Esophagus muscularis mucosa (tissue), 4 donors: ENCODE measurements around the gene RER1. TPM values are rescaled to one million over a fixed set of nuclear protein-coding genes. Genes with fewer than 3 reads are reported as not detected.

ENCODE experiments used
- DNase-seq: peaks from one replicate; pipeline ENCODE4 v3.0.0-alpha.2; 2017; ENCODE audit errors: extremely low spot score
- H3K27ac ChIP-seq, 4 donors: fragments of 200-600 bp; sonication (generic); replicated peaks in 1 of 4; 1 replicate in 3 of 4; 2 replicates in 1 of 4; pipeline ENCODE4 v1.5.1; 2016 to 2019; ENCODE audit warnings: mild to moderate bottlenecking in 1 of 4
- H3K27me3 ChIP-seq, 4 donors: fragments of 200-600 bp; sonication (generic); one replicate each; pipeline versions ENCODE4 v1.5.1 to v1.6.0; 2016 to 2019
- H3K36me3 ChIP-seq, 4 donors: fragments of 200-600 bp; sonication (generic); one replicate each; pipeline ENCODE4 v1.5.1; 2016 to 2019
- H3K4me1 ChIP-seq, 4 donors: fragments of 200-600 bp; sonication (generic); one replicate each; pipeline ENCODE4 v1.5.1; 2016 to 2019
- H3K4me3 ChIP-seq, 4 donors: fragments of 200-600 bp; sonication (generic); 1 replicate in 2 of 4; 2 replicates in 2 of 4; pipeline ENCODE4 v1.5.1; 2016 to 2019; ENCODE audit warnings: mild to moderate bottlenecking in 4 of 4, moderate library complexity in 1 of 4
- H3K9me3 ChIP-seq, 4 donors: fragments of 200-600 bp; sonication (generic); 1 replicate in 3 of 4; 2 replicates in 1 of 4; pipeline ENCODE4 v1.5.1; 2016 to 2019
- EP300 ChIP-seq: sonication (generic); formaldehyde crosslinking; IDR thresholded peaks from one replicate; pipeline ENCODE4 v1.6.1; 2017; ENCODE audit warnings: antibody characterized with exemption
- POLR2A ChIP-seq: fragments of 450-650 bp; IDR thresholded peaks from one replicate; pipeline ENCODE4 v1.6.1; 2017; ENCODE audit warnings: antibody characterized with exemption, moderate library complexity, mild to moderate bottlenecking, low read depth
- POLR2AphosphoS5 ChIP-seq, 2 donors: sonication (generic); formaldehyde crosslinking; IDR thresholded peaks; one replicate each; pipeline ENCODE4 v1.6.1; 2017; ENCODE audit warnings: antibody characterized with exemption in 2 of 2
- WGBS: methylation state at CpG from one replicate; pipeline ENCODE4 v1.1.5; 2018; 5-methylcytosine and 5-hydroxymethylcytosine counted together
- intact Hi-C: fragments of 100-400 bp; cut with DNase I; formaldehyde crosslinking; loops from one replicate; pipeline ENCODE4 v1.15.1; 2023
- total RNA-seq, 4 donors: library from RNA; depleted of rRNA; stranded (reverse); fragments of >200 nt; gene quantifications; one replicate each; pipeline versions ENCODE4 v1.1.0 to v1.2.1, GENCODE V29; 2016
- TF ChIP-seq, protein P1 (sequence below), 3 experiments: fragments of 200-600 bp in 2 of 3; fragments of 450-650 bp in 1 of 3; sonication (generic) in 2 of 3; IDR thresholded peaks; one replicate each; pipeline ENCODE4 v1.5.1; 2017 to 2019; ENCODE audit warnings: antibody characterized with exemption in 3 of 3, mild to moderate bottlenecking in 2 of 3, moderate library complexity in 1 of 3

RER1 gene
- total RNA-seq, 4 donors from 2014 or later: 47.3 to 67.3 (median 56.4) TPM

DNA sequence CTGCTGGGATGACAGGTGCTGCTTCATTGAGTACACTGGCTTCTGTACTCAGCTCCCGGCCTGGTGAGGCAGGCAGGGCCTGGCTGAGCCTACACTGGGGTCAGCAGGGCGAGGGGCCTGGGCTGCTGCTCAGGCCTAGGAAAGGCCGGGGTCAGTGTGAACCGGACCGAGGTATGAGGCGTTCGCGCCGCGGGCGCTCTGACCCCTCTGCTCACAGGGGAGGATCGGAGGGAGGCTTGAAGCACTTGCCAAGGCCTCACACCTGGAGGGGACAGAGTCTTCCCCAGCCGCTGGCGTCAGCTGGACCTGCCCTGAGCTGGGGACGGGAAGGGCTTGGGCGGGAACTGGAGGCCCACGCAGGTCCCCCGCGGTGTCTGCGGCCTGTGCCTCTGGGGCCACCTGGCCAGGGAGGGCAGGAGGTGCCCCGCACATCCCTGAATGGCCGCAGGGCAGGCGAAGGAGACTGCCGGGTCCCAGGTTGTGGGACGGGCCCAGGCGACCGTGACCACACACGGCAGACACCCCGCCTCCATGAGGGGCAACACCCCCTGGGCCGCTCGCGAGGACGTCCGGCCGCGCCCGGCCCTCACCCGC lies 20.3 kb downstream of the RER1 start:
- Histone ChIP-seq H3K27ac (peak overlapping the region; percentile 87 to 95 (median 92)), H3K36me3 (peaks cover 9 to 34% (median 24%) of the 10 kb centered on the region in 4 donors), H3K9me3 (no peaks in the 10 kb centered on the region), H3K27me3 (peaks cover 0 to 18% (median under 1%) of the 10 kb centered on the region in 4 donors), H3K4me1 (peaks cover 27 to 37% (median 30%) of the 10 kb centered on the region in 4 donors), H3K4me3 (peak overlapping the region; percentile 75 to 97 (median 94))
- no peak for TF ChIP-seq POLR2A
- no peak for TF ChIP-seq EP300
- TF ChIP-seq, protein P1, sequence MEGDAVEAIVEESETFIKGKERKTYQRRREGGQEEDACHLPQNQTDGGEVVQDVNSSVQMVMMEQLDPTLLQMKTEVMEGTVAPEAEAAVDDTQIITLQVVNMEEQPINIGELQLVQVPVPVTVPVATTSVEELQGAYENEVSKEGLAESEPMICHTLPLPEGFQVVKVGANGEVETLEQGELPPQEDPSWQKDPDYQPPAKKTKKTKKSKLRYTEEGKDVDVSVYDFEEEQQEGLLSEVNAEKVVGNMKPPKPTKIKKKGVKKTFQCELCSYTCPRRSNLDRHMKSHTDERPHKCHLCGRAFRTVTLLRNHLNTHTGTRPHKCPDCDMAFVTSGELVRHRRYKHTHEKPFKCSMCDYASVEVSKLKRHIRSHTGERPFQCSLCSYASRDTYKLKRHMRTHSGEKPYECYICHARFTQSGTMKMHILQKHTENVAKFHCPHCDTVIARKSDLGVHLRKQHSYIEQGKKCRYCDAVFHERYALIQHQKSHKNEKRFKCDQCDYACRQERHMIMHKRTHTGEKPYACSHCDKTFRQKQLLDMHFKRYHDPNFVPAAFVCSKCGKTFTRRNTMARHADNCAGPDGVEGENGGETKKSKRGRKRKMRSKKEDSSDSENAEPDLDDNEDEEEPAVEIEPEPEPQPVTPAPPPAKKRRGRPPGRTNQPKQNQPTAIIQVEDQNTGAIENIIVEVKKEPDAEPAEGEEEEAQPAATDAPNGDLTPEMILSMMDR (IDR thresholded peaks at IDR 0.05): no peak
- TF ChIP-seq POLR2AphosphoS5 (IDR thresholded peaks at IDR 0.05): no peak
- no peak for DNase-seq
- intact Hi-C loops: loop anchor here (2.0 to 5.0 kb wide), 3 partner anchors 115 to 230 kb away; partner anchors contain the start of gene PANK4
- 10% methylated on average over 8 of the region's 38 CpGs for WGBS

DNA sequence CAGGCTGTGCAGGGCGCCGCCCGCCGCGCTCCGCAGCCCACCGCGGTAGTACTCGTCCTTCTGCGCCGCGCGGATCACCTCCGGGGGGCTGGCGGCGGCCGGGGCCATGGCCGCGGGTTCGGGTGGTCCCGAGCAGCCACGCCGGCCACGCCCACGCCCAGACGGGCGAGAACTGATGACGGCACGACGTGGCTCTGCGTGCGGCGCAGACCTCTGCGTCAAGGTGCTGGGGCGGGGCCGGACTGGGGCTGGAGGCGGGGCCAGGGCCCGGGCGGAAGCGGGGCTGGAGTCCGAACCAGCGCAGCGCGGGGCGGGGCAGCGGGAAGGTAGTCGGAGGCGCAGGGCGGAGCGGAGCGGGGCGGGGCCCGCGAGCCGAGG lies 20.7 kb downstream of the RER1 start, which contains the start of gene PEX10:
Gene PEX10 (minus strand): TSS at position 170 of the 378 bp plus-strand sequence. CDS start 62 bp downstream, at position 108.
- Histone ChIP-seq H3K4me1 (peaks cover 27 to 37% (median 30%) of the 10 kb centered on the region in 4 donors), H3K36me3 (peaks cover 9 to 29% (median 20%) of the 10 kb centered on the region in 4 donors), H3K27ac (peak within 1 kb of the TSS; percentile 87 to 95 (median 92)), H3K9me3 (no peaks in the 10 kb centered on the region), H3K4me3 (peak within 1 kb of the TSS; percentile 75 to 97 (median 94)), H3K27me3 (peaks cover 0 to 23% (median 3%) of the 10 kb centered on the region in 4 donors)
- peak; percentile 99 for DNase-seq
- TF ChIP-seq, protein P1 (IDR thresholded peaks at IDR 0.05): peak in 1 of 3 experiments; percentile 4
- TF ChIP-seq EP300 (no peak), POLR2A (no peak), POLR2AphosphoS5 (IDR thresholded peaks at IDR 0.05) (peak; percentile 78 to 94)
- 3% methylated on average over 8 of the region's 55 CpGs for WGBS
- intact Hi-C loops: loop anchor here (2.0 to 5.0 kb wide), 3 partner anchors 115 to 230 kb away; partner anchors contain the start of gene PANK4

DNA sequence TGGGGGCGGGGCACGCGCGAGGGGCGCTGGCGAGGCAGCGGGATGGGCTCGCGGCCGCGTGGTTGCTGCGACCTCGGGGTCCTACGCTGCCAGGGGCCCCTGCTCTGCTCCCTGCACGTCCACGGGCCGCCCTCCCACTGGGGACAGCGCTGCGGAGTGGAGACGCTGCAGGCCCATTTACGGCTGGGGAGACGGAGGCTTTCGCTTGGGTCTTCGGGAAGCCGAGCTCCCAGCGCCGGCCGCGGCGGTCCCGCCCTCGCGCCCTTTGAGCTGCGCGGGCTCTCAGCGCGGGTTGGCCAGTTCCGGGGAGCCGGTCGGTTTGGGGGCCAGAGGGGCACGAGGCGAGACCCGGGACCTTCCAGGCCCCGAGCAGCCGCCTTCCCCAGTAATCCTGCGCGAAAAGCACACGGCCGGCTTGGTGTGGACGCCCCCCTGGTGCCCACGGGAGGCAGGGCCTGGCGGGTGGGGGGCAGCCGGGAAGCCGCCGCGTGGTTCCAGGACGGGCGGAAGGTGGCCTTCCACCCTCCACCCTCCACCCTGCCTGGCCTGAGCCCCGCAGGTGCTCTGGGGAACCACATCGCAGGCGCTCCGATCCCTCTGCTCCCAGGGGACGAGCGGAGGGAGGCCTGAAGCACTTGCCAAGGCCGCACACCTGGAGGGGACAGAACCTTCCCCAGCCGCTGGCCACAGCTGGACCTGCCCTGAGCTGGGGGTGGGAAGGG lies 21.3 kb downstream of the RER1 start:
- Histone ChIP-seq H3K4me3 (peak overlapping the region; percentile 75 to 97 (median 94)), H3K9me3 (no peaks in the 10 kb centered on the region), H3K36me3 (peaks cover 8 to 23% (median 16%) of the 10 kb centered on the region in 4 donors), H3K27me3 (peaks cover 0 to 28% (median 6%) of the 10 kb centered on the region in 4 donors), H3K4me1 (peaks cover 27 to 37% (median 30%) of the 10 kb centered on the region in 4 donors), H3K27ac (peak overlapping the region; percentile 87 to 95 (median 92))
- TF ChIP-seq POLR2AphosphoS5 (IDR thresholded peaks at IDR 0.05): peak in 1 of 2 donors; percentile 73
- no peak for TF ChIP-seq POLR2A
- intact Hi-C loops: loop anchor here (2.0 to 5.0 kb wide), 3 partner anchors 114 to 229 kb away; partner anchors contain the start of gene PANK4
- peak; percentile 94 for DNase-seq
- WGBS: 9% methylated on average over 6 of the region's 66 CpGs

DNA sequence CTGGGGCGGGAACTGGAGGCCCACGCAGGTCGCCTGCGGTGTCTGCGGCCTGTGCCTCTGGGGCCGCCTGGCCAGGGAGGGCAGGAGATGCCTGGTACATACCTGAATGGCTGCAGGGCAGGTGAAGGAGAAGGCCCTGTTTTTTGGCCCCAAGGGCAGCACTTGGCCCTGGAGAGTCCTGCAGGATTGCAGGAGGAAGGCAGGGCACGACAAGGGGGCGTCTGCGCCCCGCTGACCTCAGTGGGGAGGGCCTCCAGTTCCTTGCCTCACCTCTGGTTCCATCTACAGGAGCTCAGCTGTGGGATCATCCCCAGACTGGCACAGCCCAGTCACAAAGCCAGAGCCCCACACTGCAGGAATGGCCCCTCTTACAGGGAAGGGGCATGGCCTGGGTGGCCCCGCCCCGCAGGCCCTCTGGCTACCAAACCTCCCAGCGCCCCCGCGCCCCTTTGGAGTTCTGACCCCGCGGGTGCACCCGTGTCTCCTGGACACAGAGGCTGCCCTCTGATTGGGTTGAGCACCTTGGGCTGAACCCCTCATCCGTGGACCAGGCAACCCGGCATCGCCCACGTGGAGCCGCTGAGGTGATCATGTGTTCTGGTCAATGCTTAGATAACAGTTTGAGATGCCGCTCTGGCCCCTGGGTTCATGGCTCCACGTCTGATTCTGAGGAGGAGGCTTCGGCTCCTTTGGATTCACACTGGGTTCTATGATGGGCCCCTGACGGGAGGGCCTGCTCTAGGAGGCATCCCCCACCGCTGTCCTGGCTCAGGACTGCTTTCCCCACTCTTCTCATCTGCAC lies 22.1 kb downstream of the RER1 start:
- intact Hi-C loops: loop anchor here (1.0 to 5.0 kb wide), 4 partner anchors 114 to 229 kb away; partner anchors contain the start of gene PANK4
- Histone ChIP-seq H3K4me3 (peak overlapping the region; percentile 75 to 97 (median 94)), H3K9me3 (no peaks in the 10 kb centered on the region), H3K27me3 (peaks cover 0 to 36% (median 12%) of the 10 kb centered on the region in 4 donors), H3K27ac (peak overlapping the region; percentile 87 to 95 (median 92)), H3K4me1 (peaks cover 27 to 37% (median 30%) of the 10 kb centered on the region in 4 donors), H3K36me3 (peaks cover under 1 to 16% (median 8%) of the 10 kb centered on the region in 4 donors)
- 50% methylated on average over 22 of the region's 28 CpGs for WGBS
- DNase-seq: no peak
- no peak for TF ChIP-seq EP300
- TF ChIP-seq, protein P1 (IDR thresholded peaks at IDR 0.05): no peak
- TF ChIP-seq POLR2A: no peak
- TF ChIP-seq POLR2AphosphoS5 (IDR thresholded peaks at IDR 0.05): no peak
